ENCODE measurements around the gene MED26. TPM values are rescaled to one million over a fixed set of nuclear protein-coding genes. Genes with fewer than 3 reads are reported as not detected.

MED26 gene
- total RNA-seq, 4 donors from 2014 or later: 6.6 to 10.0 (median 8.2) TPM

DNA sequence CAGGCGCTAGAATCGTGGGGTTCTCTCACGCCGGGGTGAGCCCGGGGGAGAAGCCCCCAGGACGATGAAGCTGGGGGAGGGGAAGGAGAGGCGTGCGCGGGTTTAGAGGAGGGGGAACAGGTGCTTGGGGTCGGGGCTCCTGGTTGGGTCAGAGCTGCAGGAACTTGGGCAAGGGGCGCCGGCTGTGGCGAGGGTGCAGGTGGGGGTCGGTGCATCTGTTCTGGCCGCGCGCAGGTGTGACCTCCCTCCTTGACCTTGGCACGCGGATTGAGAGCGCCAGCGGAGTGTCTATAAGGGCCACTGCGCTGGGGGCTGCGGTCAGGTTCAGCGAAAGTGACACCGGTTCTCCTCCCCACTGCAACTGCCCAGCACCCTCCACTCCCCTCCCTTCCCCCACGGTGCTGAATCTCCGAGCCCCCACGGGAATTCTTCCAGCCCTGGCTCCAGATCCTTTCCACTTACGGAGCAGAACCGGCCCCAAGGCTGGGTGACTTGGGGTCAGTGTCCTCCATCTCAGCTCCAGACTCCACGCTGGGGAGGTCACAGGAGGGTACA, 33.6 kb upstream of the MED26 start:
- TF ChIP-seq, protein P1, sequence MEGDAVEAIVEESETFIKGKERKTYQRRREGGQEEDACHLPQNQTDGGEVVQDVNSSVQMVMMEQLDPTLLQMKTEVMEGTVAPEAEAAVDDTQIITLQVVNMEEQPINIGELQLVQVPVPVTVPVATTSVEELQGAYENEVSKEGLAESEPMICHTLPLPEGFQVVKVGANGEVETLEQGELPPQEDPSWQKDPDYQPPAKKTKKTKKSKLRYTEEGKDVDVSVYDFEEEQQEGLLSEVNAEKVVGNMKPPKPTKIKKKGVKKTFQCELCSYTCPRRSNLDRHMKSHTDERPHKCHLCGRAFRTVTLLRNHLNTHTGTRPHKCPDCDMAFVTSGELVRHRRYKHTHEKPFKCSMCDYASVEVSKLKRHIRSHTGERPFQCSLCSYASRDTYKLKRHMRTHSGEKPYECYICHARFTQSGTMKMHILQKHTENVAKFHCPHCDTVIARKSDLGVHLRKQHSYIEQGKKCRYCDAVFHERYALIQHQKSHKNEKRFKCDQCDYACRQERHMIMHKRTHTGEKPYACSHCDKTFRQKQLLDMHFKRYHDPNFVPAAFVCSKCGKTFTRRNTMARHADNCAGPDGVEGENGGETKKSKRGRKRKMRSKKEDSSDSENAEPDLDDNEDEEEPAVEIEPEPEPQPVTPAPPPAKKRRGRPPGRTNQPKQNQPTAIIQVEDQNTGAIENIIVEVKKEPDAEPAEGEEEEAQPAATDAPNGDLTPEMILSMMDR (IDR thresholded peaks at IDR 0.05; ENCODE audit: low read depth): no peak

DNA sequence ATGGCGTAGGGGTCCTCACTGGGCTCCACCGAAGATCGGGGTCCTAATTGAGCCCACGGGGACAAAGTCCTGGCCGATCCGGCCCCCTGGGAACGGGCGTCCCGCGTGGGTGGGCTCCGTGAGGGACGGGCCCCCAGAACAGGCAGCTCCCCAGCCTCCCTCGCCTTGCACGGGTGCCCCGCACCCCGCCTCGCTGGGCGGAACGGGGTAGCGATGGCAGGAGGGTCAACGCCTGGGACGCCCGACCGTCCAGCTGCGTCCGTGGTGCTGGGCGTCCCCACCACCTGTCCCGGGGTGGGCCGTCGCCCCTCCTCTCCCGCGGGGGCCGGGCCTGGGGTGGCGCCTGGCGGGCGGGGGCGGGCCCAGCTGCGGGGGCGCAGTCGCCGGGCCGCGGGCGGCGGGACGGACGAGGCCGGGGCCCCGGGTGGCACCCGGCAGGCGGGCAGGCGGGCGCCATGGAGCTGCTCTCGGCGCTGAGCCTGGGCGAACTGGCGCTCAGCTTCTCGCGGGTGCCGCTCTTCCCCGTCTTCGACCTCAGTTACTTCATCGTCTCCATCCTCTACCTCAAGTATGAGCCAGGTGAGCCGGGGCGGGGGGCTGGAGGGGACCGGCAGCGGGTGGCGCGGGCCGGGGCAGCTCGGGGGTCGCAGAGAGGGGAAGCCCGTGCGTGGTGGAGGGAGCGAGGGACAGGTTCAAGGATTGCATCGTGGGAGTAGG, 32.9 kb upstream of the MED26 start, which contains the start of gene TMEM38A:
TSS of gene TMEM38A (plus strand) at position 377 of the 717 bp plus-strand sequence. CDS start at position 456, 79 bp downstream.
- TF ChIP-seq, protein P1 (IDR thresholded peaks at IDR 0.05; ENCODE audit: low read depth): no peak

DNA sequence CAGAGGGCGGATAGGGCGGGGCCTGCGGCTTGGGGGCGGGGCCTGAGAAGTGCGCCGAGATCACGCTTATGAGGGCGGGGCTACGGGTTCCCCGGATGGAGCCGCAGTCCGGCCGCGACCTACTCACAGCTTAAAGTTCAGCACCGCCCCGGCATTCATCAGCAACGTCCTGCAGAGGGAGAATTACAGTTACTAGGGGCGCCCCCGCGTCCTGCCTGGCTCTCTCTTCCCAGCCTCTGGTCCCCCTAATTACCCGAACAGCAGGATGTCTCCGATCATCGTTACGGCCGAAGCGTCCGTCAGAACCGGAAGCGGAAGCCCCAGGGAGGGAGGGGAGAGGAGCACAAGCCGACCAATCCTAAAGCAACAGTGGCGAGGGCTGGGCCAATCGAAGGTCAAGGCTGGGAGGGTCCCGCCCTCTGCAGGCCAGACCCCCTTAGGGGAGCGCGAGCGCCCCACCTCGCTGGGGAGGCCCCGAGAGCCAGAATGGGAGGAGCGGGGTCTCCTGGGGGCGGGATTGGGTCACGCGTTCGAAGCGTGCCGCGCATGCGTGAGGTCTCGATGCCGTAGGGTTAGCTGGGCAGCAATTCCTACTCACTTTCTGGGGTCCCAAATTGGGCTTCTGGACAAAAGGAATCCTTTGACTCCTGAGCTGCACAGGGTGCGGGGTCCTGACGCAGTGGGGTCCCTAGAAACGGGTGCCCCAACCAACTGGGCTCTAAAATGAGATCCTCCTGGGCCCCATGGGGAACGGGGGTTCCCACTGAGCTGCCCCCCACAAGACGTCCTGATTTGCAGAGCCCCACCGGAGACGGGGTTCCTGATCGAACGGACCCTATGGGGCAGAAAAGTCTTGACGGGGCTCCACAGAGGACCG, 32.1 kb upstream of the MED26 start, which contains the start of gene SMIM7:
TSS of gene SMIM7 (minus strand) at position 313 of the 877 bp plus-strand sequence. CDS start at position 279, 34 bp downstream.
- TF ChIP-seq, protein P1 (IDR thresholded peaks at IDR 0.05; ENCODE audit: low read depth): no peak

DNA sequence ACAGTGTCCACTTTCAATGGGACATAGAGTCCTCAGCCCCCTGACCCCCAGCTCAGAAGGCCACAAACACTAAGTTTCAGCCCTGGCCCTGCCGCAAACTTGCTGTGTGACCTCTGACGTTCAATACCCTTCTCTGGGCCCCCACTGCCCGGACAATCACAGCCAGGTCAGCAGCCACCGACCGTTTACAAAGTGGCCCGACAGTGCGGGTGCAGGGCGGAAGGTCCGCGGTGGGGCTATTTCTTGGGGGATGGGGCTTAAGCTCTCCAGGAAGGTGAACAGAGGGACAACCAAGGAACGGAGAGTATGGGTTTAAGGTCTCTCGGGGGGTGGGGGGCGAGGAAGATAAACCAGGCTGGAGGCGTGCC, 31.4 kb upstream of the MED26 start:
- TF ChIP-seq, protein P1 (IDR thresholded peaks at IDR 0.05; ENCODE audit: low read depth): no peak

DNA sequence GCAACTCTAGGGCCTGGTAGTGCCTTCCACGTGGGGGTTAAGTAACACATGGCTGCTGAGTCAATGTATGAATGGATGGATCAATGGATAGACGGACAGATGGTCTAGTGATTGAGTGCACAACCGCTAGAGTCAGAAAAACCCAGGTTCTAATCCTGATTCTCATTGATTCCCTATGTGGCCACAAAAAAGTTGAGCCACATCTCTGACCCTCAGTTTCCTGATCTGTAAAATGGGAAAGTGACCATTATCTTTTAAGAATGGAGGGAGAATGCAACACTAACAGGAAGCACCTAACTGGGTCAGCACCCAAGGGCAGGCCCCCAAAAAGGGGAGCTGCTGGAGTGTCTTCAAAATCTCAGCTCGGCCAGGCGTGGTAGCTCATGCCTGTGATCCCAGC, 29.4 kb upstream of the MED26 start:
- TF ChIP-seq, protein P1 (IDR thresholded peaks at IDR 0.05; ENCODE audit: low read depth): no peak

DNA sequence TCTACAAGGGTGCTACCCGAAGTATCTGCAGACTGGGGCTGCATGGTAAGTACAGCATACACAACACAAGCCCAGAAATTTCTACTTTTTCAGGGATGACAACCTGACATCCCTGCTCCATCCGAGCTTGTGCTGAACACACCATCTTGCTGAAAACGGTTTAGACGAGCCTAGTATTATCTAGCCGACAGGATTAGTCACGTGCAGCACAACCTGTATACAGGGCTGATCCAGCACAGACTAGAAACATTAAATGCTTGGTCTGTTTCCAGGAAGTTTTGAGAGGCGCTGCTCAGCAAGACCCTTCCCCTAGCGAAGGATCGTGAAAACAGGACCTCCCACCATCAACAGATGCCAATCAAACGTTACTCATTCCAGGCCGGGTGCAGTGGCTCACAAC, 27.7 kb upstream of the MED26 start:
- TF ChIP-seq, protein P1 (IDR thresholded peaks at IDR 0.05; ENCODE audit: low read depth): no peak

DNA sequence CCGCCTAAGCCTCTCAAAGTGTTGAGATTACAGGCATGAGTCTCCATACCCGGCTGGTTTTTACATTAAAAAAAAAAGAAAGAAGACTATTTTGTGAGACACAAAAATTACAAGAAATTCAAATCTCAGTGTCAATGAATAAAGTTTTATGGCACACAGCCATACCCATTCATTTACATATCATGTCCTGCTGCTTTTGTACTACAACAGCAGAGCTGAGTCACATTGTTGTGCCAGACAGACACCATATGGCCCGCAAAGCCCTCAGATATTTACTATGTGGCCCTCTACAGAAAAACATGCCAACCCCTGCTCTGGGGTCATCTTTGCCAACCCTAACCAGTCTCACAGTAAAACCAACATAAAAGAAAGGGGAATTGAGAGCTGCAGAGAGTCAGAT, 26.6 kb upstream of the MED26 start:
- TF ChIP-seq, protein P1 (IDR thresholded peaks at IDR 0.05; ENCODE audit: low read depth): no peak
